NCI-H128 (cell line): ENCODE measurements around the gene SPATA45.
A peak's percentile ranks its signal among the peaks of the same experiment; 100 is the strongest.
"Not testable (repeated sequence)": the region's sequence is repeated elsewhere in the genome, so short reads cannot be mapped to it uniquely, and the experiment has no call there.

Source experiments
- DNase-seq: peaks from one replicate; lab custom pipeline; 2025; ENCODE audit not compliant: unreplicated experiment; lab: John Stamatoyannopoulos, UW

SPATA45 gene

GRCh38 chr1:212847549-212847948 lies at the start of gene SPATA45:
Gene SPATA45 (minus strand): TSS chr1:212847649. CDS start chr1:212836149, 11,500 bp downstream.
- DNase-seq: no peak

DNA sequence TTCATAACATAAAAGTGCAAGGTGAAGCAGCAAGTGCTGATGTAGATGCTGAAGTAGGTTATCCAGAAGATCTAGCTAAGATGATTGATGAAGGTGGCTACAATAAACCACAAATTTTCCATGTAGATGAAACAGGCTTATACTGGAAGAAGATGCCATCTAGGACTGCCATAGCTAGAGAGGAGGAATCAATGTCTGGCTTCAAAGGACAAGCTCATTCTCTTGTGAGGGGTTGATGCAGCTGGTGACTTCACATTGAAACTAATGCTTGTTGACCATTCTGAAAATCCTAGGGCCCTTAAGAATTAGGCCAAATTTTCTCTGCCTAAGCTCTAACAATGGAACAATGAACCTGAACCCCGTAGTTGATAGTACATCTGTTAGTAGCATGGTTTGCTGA lies 44.7 kb upstream of the SPATA45 start:
- DNase-seq: no peak

GRCh38 chr1:212884592-212884991 lies 37.1 kb upstream of the SPATA45 start:
- DNase-seq: no peak

GRCh38 chr1:212879947-212880690 lies 32.7 kb upstream of the SPATA45 start:
- DNase-seq: no peak

GRCh38 chr1:212878418-212878817 lies 31.0 kb upstream of the SPATA45 start:
- DNase-seq: no peak

GRCh38 chr1:212873518-212873917 lies 26.1 kb upstream of the SPATA45 start:
- DNase-seq: no peak

- DNase-seq: no peak
Observed at GRCh38 chr1:212871976-212872375, 24.5 kb upstream of the SPATA45 start.

DNA sequence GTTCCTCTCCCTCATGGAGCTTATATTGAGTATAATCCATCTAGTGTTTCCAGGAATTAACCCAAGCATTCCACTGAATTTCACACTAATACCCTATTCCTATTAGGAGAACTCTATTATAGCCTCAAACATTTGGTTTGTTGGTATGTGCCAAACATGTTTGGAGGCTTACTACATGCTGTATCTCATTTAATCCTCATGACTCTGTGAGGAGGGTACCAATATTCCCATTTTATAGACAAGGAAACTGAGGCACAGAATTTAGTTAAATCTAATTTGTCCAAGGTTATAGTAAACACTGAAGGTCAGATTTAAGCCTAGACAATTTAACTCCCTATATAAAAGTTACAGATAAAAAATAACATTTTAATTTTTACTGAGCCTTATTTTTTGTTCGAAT lies 19.7 kb upstream of the SPATA45 start:
- DNase-seq: no peak

GRCh38 chr1:212864201-212864600 lies 16.8 kb upstream of the SPATA45 start:
- no peak for DNase-seq

GRCh38 chr1:212863345-212863744 lies 15.9 kb upstream of the SPATA45 start:
- not testable (repeated sequence) for DNase-seq

- no peak for DNase-seq
Observed at GRCh38 chr1:212862111-212862690, 14.8 kb upstream of the SPATA45 start.

- no peak for DNase-seq
Observed at GRCh38 chr1:212860713-212861581, 13.5 kb upstream of the SPATA45 start.

DNA sequence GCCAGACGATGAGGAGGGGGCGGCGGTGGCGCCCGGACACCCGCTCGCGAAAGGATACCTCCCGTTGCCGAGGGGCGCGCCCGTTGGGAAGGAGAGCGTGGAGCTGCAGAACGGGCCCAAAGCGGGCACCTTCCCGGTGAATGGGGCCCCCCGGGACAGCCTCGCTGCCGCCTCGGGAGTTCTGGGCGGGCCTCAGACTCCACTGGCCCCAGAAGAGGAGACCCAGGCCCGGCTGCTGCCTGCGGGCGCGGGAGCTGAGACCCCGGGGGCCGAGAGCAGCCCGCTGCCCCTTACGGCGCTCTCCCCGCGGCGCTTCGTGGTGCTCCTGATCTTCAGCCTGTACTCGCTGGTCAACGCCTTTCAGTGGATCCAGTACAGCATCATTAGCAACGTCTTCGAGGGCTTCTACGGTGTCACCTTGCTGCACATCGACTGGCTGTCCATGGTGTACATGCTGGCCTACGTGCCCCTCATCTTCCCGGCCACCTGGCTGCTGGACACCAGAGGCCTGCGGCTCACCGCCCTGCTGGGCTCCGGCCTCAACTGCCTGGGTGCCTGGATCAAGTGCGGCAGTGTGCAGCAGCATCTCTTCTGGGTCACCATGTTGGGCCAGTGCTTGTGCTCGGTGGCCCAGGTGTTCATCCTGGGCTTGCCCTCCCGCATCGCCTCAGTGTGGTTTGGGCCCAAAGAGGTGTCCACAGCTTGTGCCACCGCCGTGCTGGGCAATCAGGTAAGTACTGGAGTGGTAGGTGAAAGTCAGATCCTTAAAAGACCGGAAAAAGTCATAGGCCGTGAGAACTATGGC lies 11.2 kb upstream of the SPATA45 start:
- no peak for DNase-seq

- DNase-seq: peak; percentile 97
Observed at GRCh38 chr1:212857992-212858460, 10.6 kb upstream of the SPATA45 start, which contains the start of gene FLVCR1. Gene FLVCR1 (plus strand): TSS chr1:212858275. CDS start chr1:212858453, 178 bp downstream.

GRCh38 chr1:212856755-212857154 lies 9.3 kb upstream of the SPATA45 start:
- no peak for DNase-seq

- no peak for DNase-seq
Observed at GRCh38 chr1:212853658-212854057, 6.2 kb upstream of the SPATA45 start.

GRCh38 chr1:212852105-212852688 lies 4.7 kb upstream of the SPATA45 start:
- no peak for DNase-seq

DNA sequence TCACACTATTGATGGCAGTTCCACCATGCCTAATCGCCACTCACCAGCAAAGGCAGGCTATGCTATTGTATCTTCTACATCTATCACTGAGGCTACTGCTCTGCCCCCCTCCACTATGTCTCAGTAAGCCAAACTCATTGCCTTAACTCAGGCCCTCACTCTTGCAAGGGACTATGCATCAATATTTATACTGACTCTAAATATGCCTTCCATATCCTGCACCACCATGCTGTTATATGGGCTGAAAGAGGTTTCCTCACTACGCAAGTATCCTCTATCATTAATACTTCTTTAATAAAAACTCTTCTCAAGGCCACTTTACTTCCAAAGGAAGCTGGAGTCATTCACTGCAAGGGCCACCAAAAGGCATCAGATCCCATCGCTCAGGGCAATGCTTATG lies 2.9 kb downstream of the SPATA45 start:
- not testable (repeated sequence) for DNase-seq

- no peak for DNase-seq
Observed at GRCh38 chr1:212838145-212838544, 9.3 kb downstream of the SPATA45 start.
